ENCODE results near the gene DCBLD2. TPM values are rescaled to one million over a fixed set of nuclear protein-coding genes. Genes with fewer than 3 reads are reported as not detected.

Gene DCBLD2
- total and polyA plus RNA-seq, 2 of the 13 experiments (the other 11 are each of a cell fraction or from before 2014, with no cell fraction given): 43.8 to 56.9 TPM

DNA sequence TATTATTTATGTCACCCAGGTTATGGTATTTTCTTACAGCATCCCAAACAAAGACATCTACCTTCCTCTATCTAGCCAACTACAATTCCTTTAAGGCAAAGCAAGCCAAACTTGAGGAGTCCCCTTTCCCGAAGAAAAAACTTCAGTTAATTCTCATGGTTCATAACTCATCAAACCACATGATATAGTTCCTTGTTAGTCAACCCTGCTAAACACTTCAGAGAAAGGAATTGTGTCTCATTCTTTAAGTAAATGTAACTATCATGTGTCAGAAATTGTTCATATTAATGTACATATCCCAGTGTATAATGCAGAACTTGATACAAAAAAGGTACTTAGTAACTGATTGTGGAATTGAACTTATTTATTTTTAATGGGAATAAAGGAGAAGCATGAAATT lies 93.9 kb downstream of the DCBLD2 start:
- peaks cover 12 to 40% of the 10 kb centered on the region in 2 experiments for H3K36me3 ChIP-seq (replicated peaks in 1 of 2; ENCODE audit: control insufficient read depth in 1 of 2, insufficient read depth in 2 of 2, low read length in 2 of 2)
- FAIRE-seq (no peak), ATAC-seq (no peak), DNase-seq (ENCODE audit: low spot score) (no peak)
- no peak overlapping the region for H3K27ac ChIP-seq (ENCODE audit: extremely low read length, insufficient read depth, low read length)
- POLR2A ChIA-PET: no interaction called here
- no peak overlapping the region for H3K4me3 ChIP-seq (replicated peaks in 1 of 3; ENCODE audit: insufficient read depth in 1 of 3, low read depth in 2 of 3, low read length in 3 of 3)
- no peaks in the 10 kb centered on the region for H4K20me1 ChIP-seq (ENCODE audit: insufficient read depth, low read length)
- H3K27me3 ChIP-seq (ENCODE audit: control insufficient read depth in 1 of 2, insufficient read depth in 2 of 2, low read length in 2 of 2): no peaks in the 10 kb centered on the region
- TF ChIP-seq ZNF224 (CRISPR knock-in tag; IDR thresholded peaks at IDR 0.05) (no peak), ZNF772 (CRISPR knock-in tag; IDR thresholded peaks at IDR 0.05) (no peak), BRD4 (CRISPR knock-in tag; IDR thresholded peaks at IDR 0.05) (no peak), NFIC (IDR thresholded peaks at IDR 0.05; ENCODE audit: low read length) (no peak), TCF7 (IDR thresholded peaks at IDR 0.05; ENCODE audit: low read depth) (no peak), ZNF556 (CRISPR knock-in tag; IDR thresholded peaks at IDR 0.05; ENCODE audit: borderline replicate concordance) (no peak), ZNF563 (CRISPR knock-in tag; IDR thresholded peaks at IDR 0.05) (no peak), SUZ12 (IDR thresholded peaks at IDR 0.05; ENCODE audit: low read depth, low read length) (no peak), MZF1 (CRISPR knock-in tag; IDR thresholded peaks at IDR 0.05; ENCODE audit: borderline replicate concordance) (no peak), MEIS2 (CRISPR knock-in tag; IDR thresholded peaks at IDR 0.05) (no peak), KLF11 (CRISPR knock-in tag; IDR thresholded peaks at IDR 0.05) (no peak), NR2F2 (IDR thresholded peaks at IDR 0.05; ENCODE audit: borderline replicate concordance, low read depth) (no peak), NCOA2 (CRISPR knock-in tag; IDR thresholded peaks at IDR 0.05) (no peak), GTF2F1 (IDR thresholded peaks at IDR 0.05; ENCODE audit: low read length) (no peak), ZMAT3 (CRISPR knock-in tag; conservative IDR thresholded peaks at IDR 0.05) (no peak), ZNF296 (CRISPR knock-in tag; conservative IDR thresholded peaks at IDR 0.05) (no peak), SIX4 (CRISPR knock-in tag; IDR thresholded peaks at IDR 0.05) (no peak)
- TF ChIP-seq, protein P1, sequence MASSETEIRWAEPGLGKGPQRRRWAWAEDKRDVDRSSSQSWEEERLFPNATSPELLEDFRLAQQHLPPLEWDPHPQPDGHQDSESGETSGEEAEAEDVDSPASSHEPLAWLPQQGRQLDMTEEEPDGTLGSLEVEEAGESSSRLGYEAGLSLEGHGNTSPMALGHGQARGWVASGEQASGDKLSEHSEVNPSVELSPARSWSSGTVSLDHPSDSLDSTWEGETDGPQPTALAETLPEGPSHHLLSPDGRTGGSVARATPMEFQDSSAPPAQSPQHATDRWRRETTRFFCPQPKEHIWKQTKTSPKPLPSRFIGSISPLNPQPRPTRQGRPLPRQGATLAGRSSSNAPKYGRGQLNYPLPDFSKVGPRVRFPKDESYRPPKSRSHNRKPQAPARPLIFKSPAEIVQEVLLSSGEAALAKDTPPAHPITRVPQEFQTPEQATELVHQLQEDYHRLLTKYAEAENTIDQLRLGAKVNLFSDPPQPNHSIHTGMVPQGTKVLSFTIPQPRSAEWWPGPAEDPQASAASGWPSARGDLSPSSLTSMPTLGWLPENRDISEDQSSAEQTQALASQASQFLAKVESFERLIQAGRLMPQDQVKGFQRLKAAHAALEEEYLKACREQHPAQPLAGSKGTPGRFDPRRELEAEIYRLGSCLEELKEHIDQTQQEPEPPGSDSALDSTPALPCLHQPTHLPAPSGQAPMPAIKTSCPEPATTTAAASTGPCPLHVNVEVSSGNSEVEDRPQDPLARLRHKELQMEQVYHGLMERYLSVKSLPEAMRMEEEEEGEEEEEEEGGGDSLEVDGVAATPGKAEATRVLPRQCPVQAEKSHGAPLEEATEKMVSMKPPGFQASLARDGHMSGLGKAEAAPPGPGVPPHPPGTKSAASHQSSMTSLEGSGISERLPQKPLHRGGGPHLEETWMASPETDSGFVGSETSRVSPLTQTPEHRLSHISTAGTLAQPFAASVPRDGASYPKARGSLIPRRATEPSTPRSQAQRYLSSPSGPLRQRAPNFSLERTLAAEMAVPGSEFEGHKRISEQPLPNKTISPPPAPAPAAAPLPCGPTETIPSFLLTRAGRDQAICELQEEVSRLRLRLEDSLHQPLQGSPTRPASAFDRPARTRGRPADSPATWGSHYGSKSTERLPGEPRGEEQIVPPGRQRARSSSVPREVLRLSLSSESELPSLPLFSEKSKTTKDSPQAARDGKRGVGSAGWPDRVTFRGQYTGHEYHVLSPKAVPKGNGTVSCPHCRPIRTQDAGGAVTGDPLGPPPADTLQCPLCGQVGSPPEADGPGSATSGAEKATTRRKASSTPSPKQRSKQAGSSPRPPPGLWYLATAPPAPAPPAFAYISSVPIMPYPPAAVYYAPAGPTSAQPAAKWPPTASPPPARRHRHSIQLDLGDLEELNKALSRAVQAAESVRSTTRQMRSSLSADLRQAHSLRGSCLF (CRISPR knock-in tag; IDR thresholded peaks at IDR 0.05; ENCODE audit: borderline replicate concordance): no peak
- TF ChIP-seq, protein P2, sequence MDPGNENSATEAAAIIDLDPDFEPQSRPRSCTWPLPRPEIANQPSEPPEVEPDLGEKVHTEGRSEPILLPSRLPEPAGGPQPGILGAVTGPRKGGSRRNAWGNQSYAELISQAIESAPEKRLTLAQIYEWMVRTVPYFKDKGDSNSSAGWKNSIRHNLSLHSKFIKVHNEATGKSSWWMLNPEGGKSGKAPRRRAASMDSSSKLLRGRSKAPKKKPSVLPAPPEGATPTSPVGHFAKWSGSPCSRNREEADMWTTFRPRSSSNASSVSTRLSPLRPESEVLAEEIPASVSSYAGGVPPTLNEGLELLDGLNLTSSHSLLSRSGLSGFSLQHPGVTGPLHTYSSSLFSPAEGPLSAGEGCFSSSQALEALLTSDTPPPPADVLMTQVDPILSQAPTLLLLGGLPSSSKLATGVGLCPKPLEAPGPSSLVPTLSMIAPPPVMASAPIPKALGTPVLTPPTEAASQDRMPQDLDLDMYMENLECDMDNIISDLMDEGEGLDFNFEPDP (CRISPR knock-in tag; conservative IDR thresholded peaks at IDR 0.05): no peak
- TF ChIP-seq, protein P3, sequence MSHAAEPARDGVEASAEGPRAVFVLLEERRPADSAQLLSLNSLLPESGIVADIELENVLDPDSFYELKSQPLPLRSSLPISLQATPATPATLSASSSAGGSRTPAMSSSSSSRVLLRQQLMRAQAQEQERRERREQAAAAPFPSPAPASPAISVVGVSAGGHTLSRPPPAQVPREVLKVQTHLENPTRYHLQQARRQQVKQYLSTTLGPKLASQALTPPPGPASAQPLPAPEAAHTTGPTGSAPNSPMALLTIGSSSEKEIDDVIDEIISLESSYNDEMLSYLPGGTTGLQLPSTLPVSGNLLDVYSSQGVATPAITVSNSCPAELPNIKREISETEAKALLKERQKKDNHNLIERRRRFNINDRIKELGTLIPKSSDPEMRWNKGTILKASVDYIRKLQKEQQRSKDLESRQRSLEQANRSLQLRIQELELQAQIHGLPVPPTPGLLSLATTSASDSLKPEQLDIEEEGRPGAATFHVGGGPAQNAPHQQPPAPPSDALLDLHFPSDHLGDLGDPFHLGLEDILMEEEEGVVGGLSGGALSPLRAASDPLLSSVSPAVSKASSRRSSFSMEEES (CRISPR knock-in tag; IDR thresholded peaks at IDR 0.05): no peak
- no TSS peak for BruUV-seq (replicated peaks)
- H3K79me2 ChIP-seq (ENCODE audit: insufficient read depth, low read length): no peaks in the 10 kb centered on the region
- CTCF ChIA-PET (ENCODE audit: low intra/inter-chr PET ratio, low total read pairs): no interaction called here
- no peak overlapping the region for H3K9ac ChIP-seq (ENCODE audit: insufficient read depth, low read depth, low read length)
- H3K4me2 ChIP-seq (ENCODE audit: low read depth, low read length): no peak overlapping the region
- in situ Hi-C loops (cut with HindIII; ENCODE audit: extremely low pct_ligation_motif_present, low pct_unique_long_range_greater_than_20kb): no loop called here
- peaks cover 18% of the 10 kb centered on the region for H3K4me1 ChIP-seq (ENCODE audit: insufficient read depth, low read length)
- 96% methylated on average over 1 of the region's 1 CpG for WGBS (ENCODE audit: low lambda C conversion rate)
- intact Hi-C loops (cut with micrococcal nuclease; ENCODE audit: unreplicated experiment): no loop called here
- H2AFZ ChIP-seq (ENCODE audit: low read length): no peak overlapping the region
- no peaks in the 10 kb centered on the region for H3K9me3 ChIP-seq (ENCODE audit: low read length)

All from HepG2 (cell line).